ENCODE data around the gene ATP8A2. TPM values are rescaled to one million over a fixed set of nuclear protein-coding genes. Genes with fewer than 3 reads are reported as not detected.

Gene ATP8A2
- total RNA-seq, 3 donors from 2014 or later (not counting 1 experiment from before 2014, with no cell fraction given), result 0.43 to 0.68 (median 0.59) TPM

- no peaks in the 10 kb centered on the region for H3K9me3 ChIP-seq (ENCODE audit: control insufficient read depth, insufficient read depth, low read length)
- Mint-ChIP-seq H3K27ac (no peak overlapping the region), H3K36me3 (no peaks in the 10 kb centered on the region), H3K4me1 (peaks cover 14 to 16% of the 10 kb centered on the region in 2 donors), H3K9me3 (no peaks in the 10 kb centered on the region), H3K27me3 (ENCODE audit: low read depth in 2 of 2) (peaks cover 23 to 56% of the 10 kb centered on the region in 2 donors), H3K4me3 (no peak overlapping the region)
- no peak overlapping the region for H3K4me3 ChIP-seq (ENCODE audit: low read length)
- H3K27ac ChIP-seq (ENCODE audit: low read length), result no peak overlapping the region
- DNase-seq (no peak), ATAC-seq (no peak)
- H3K4me1 ChIP-seq (ENCODE audit: control insufficient read depth, insufficient read depth, low read length), result peaks cover 5% of the 10 kb centered on the region
- no peak for TF ChIP-seq CTCF (IDR thresholded peaks at IDR 0.05)
- H3K36me3 ChIP-seq (ENCODE audit: control insufficient read depth, insufficient read depth, low read length), result no peaks in the 10 kb centered on the region
- intact Hi-C loops (cut with micrococcal nuclease), result no loop called here
- H3K27me3 ChIP-seq (ENCODE audit: control insufficient read depth, insufficient read depth, low read length), result peaks cover 5% of the 10 kb centered on the region
- WGBS (ENCODE audit: insufficient coverage), result 44% methylated on average over 1 of the region's 5 CpGs
These were observed 346.0 kb downstream of the ATP8A2 start for GRCh38 chr13:25717666-25718197.

GRCh38 chr13:25719666-25720065, 347.9 kb downstream of the ATP8A2 start:
- WGBS (ENCODE audit: insufficient coverage), result 93% methylated on average over 2 of the region's 2 CpGs
- H3K27ac ChIP-seq (ENCODE audit: low read length), result no peak overlapping the region
- no peaks in the 10 kb centered on the region for H3K9me3 Mint-ChIP-seq

GRCh38 chr13:25722893-25723292, 351.1 kb downstream of the ATP8A2 start:
- DNase-seq (no peak), ATAC-seq (no peak)
- peaks cover 2% of the 10 kb centered on the region for H3K27me3 ChIP-seq (ENCODE audit: control insufficient read depth, insufficient read depth, low read length)
- H3K9me3 Mint-ChIP-seq, result no peaks in the 10 kb centered on the region
- no CpG with 5 or more reads among the region's 1 CpG for WGBS (ENCODE audit: insufficient coverage)
- peaks cover 11 to 24% of the 10 kb centered on the region in 2 donors for H3K27me3 Mint-ChIP-seq (ENCODE audit: low read depth in 2 of 2)
- H3K4me1 ChIP-seq (ENCODE audit: control insufficient read depth, insufficient read depth, low read length), result peaks cover 5% of the 10 kb centered on the region
- no peaks in the 10 kb centered on the region for H3K36me3 ChIP-seq (ENCODE audit: control insufficient read depth, insufficient read depth, low read length)
- H3K27ac ChIP-seq (ENCODE audit: low read length), result no peak overlapping the region
- H3K9me3 ChIP-seq (ENCODE audit: control insufficient read depth, insufficient read depth, low read length), result no peaks in the 10 kb centered on the region
- no peaks in the 10 kb centered on the region for H3K36me3 Mint-ChIP-seq
- H3K27ac Mint-ChIP-seq, result no peak overlapping the region
- intact Hi-C loops (cut with micrococcal nuclease), result no loop called here
- TF ChIP-seq CTCF (IDR thresholded peaks at IDR 0.05), result no peak
- H3K4me3 Mint-ChIP-seq, result no peak overlapping the region
- no peak overlapping the region for H3K4me3 ChIP-seq (ENCODE audit: low read length)
- peaks cover 14 to 17% of the 10 kb centered on the region in 2 donors for H3K4me1 Mint-ChIP-seq

More at GRCh38 chr13:25719666-25720065, 347.9 kb downstream of the ATP8A2 start:
- Mint-ChIP-seq H3K4me1 (peaks cover 19 to 20% of the 10 kb centered on the region in 2 donors), H3K27ac (no peak overlapping the region), H3K4me3 (no peak overlapping the region), H3K36me3 (no peaks in the 10 kb centered on the region), H3K27me3 (ENCODE audit: low read depth in 2 of 2) (peaks cover 16 to 41% of the 10 kb centered on the region in 2 donors)
- Histone ChIP-seq H3K4me1 (ENCODE audit: control insufficient read depth, insufficient read depth, low read length) (peaks cover 5% of the 10 kb centered on the region), H3K9me3 (ENCODE audit: control insufficient read depth, insufficient read depth, low read length) (no peaks in the 10 kb centered on the region), H3K27me3 (ENCODE audit: control insufficient read depth, insufficient read depth, low read length) (peaks cover 2% of the 10 kb centered on the region), H3K36me3 (ENCODE audit: control insufficient read depth, insufficient read depth, low read length) (no peaks in the 10 kb centered on the region), H3K4me3 (ENCODE audit: low read length) (no peak overlapping the region)
- no peak for ATAC-seq
- DNase-seq, result no peak
- intact Hi-C loops (cut with micrococcal nuclease), result no loop called here
- no peak for TF ChIP-seq CTCF (IDR thresholded peaks at IDR 0.05)

GRCh38 chr13:25725104-25725503, 353.3 kb downstream of the ATP8A2 start:
- H3K9me3 Mint-ChIP-seq, result no peaks in the 10 kb centered on the region

More at GRCh38 chr13:25725104-25725503, 353.3 kb downstream of the ATP8A2 start:
- no peak overlapping the region for H3K27ac ChIP-seq (ENCODE audit: low read length)
- no peak for TF ChIP-seq CTCF (IDR thresholded peaks at IDR 0.05)
- intact Hi-C loops (cut with micrococcal nuclease), result no loop called here
- H3K9me3 ChIP-seq (ENCODE audit: control insufficient read depth, insufficient read depth, low read length), result no peaks in the 10 kb centered on the region
- H3K27me3 ChIP-seq (ENCODE audit: control insufficient read depth, insufficient read depth, low read length), result no peaks in the 10 kb centered on the region
- Mint-ChIP-seq H3K4me1 (peaks cover 14 to 17% of the 10 kb centered on the region in 2 donors), H3K27me3 (ENCODE audit: low read depth in 2 of 2) (peaks cover 9 to 20% of the 10 kb centered on the region in 2 donors), H3K36me3 (no peaks in the 10 kb centered on the region), H3K4me3 (no peak overlapping the region), H3K27ac (no peak overlapping the region)
- DNase-seq (no peak), ATAC-seq (no peak)
- H3K36me3 ChIP-seq (ENCODE audit: control insufficient read depth, insufficient read depth, low read length), result no peaks in the 10 kb centered on the region
- no peak overlapping the region for H3K4me3 ChIP-seq (ENCODE audit: low read length)
- WGBS (ENCODE audit: insufficient coverage), result 79% methylated on average over 3 of the region's 3 CpGs
- peaks cover 5% of the 10 kb centered on the region for H3K4me1 ChIP-seq (ENCODE audit: control insufficient read depth, insufficient read depth, low read length)

All from natural killer cell (primary cell).